NCI-H1930 (cell line): ENCODE data around the gene BMPR1A.
"Not testable (repeated sequence)": the region's sequence is repeated elsewhere in the genome, so short reads cannot be mapped to it uniquely, and the experiment has no call there.

Experiments used
- DNase-seq, 2 experiments: peaks; one replicate each; lab custom pipeline; 2025; lab: John Stamatoyannopoulos, UW

The BMPR1A gene

GRCh38 chr10:86940076-86940475 is 183.7 kb downstream of the BMPR1A start:
- DNase-seq, result not testable (repeated sequence)

GRCh38 chr10:86940677-86941076 is 184.3 kb downstream of the BMPR1A start:
- DNase-seq, result no peak

- DNase-seq, result no peak
Observed at GRCh38 chr10:86941426-86941825, 185.0 kb downstream of the BMPR1A start.

- no peak for DNase-seq
Observed at GRCh38 chr10:86941991-86942421, 185.6 kb downstream of the BMPR1A start.

- DNase-seq, result no peak
Observed at GRCh38 chr10:86942441-86943315, 186.3 kb downstream of the BMPR1A start.

- no peak for DNase-seq
Observed at GRCh38 chr10:86943316-86944030, 187.1 kb downstream of the BMPR1A start.

GRCh38 chr10:86944031-86944419 is 187.6 kb downstream of the BMPR1A start:
- DNase-seq, result no peak

- no peak for DNase-seq
Observed at GRCh38 chr10:86944471-86944870, 188.1 kb downstream of the BMPR1A start.

- DNase-seq, result no peak
Observed at GRCh38 chr10:86944907-86945306, 188.5 kb downstream of the BMPR1A start.

GRCh38 chr10:86945361-86946212 is 189.2 kb downstream of the BMPR1A start:
- DNase-seq, result no peak

- DNase-seq, result no peak
Observed at GRCh38 chr10:86946213-86947155, 190.1 kb downstream of the BMPR1A start.

- not testable (repeated sequence) for DNase-seq
Observed at GRCh38 chr10:86947806-86948205, 191.4 kb downstream of the BMPR1A start.

GRCh38 chr10:86950349-86950748 is 193.9 kb downstream of the BMPR1A start:
- no peak for DNase-seq

- DNase-seq, result no peak
Observed at GRCh38 chr10:86951184-86951761, 194.9 kb downstream of the BMPR1A start.

GRCh38 chr10:86952106-86952505 is 195.7 kb downstream of the BMPR1A start:
- no peak for DNase-seq

GRCh38 chr10:86952697-86953096 is 196.3 kb downstream of the BMPR1A start:
- DNase-seq, result not testable (repeated sequence)

GRCh38 chr10:86953747-86954680 is 197.6 kb downstream of the BMPR1A start:
- DNase-seq, result no peak

GRCh38 chr10:86954681-86955500 is 198.5 kb downstream of the BMPR1A start:
- no peak for DNase-seq
